HEK293 (cell line): Measurements from ENCODE around the gene ACSS1.

Source experiments
- CTCF ChIA-PET: fragments of 350-600 bp; formaldehyde crosslinking; extraction: SDS; loops from one replicate; lab custom pipeline; 2021; ENCODE audit warnings: antibody characterized with exemption; lab: Yijun Ruan, JAX
- POLR2A ChIA-PET: fragments of 300-600 bp; formaldehyde crosslinking; extraction: SDS; loops from one replicate; lab custom pipeline; 2020; ENCODE audit warnings: antibody characterized with exemption, inconsistent platforms; lab: Yijun Ruan, JAX
- H3K27ac ChIP-seq: fragments of 200-500 bp; sonication (Bioruptor generic); 2 replicates; pipeline ENCODE4 v1.5.1; 2014; ENCODE audit warnings: low read depth, low read length, control low read depth, inconsistent platforms; ENCODE audit errors: extremely low read depth
- H3K36me3 ChIP-seq, 2 experiments: fragments of 200-500 bp in 1 of 2; sonication (Bioruptor generic) in 1 of 2; 1 replicate in 1 of 2; 2 replicates in 1 of 2; pipeline ENCODE4 v1.5.1; 2014 to 2017; ENCODE audit warnings: inconsistent platforms in 2 of 2, low read length in 2 of 2; ENCODE audit not compliant: control insufficient read depth in 2 of 2, insufficient read depth in 1 of 2
- H3K4me1 ChIP-seq: fragments of 200-500 bp; sonication (Bioruptor generic); 2 replicates; pipeline ENCODE4 v1.5.1; 2014; ENCODE audit warnings: mild to moderate bottlenecking, low read length, inconsistent platforms; ENCODE audit not compliant: control insufficient read depth, insufficient read depth
- H3K4me3 ChIP-seq: 2 replicates; pipeline ENCODE4 v1.5.1; 2011; ENCODE audit warnings: low read depth, mild to moderate bottlenecking, control low read depth, low read length, moderate library complexity
- H3K9me3 ChIP-seq: fragments of 200-500 bp; sonication (Bioruptor generic); 2 replicates; pipeline ENCODE4 v1.5.1; 2014; ENCODE audit warnings: low read depth, low read length, inconsistent platforms; ENCODE audit not compliant: control insufficient read depth, insufficient read depth
- INSM2 ChIP-seq: fragments of 450-650 bp; formaldehyde crosslinking; IDR thresholded peaks from 2 replicates; pipeline ENCODE4 v1.5.1; 2016; ENCODE audit warnings: missing biosample characterization, missing genetic modification characterization
- SALL2 ChIP-seq: fragments of 450-650 bp; formaldehyde crosslinking; IDR thresholded peaks from 2 replicates; pipeline ENCODE4 v1.5.0; 2017; ENCODE audit warnings: missing biosample characterization, mild to moderate bottlenecking, missing genetic modification characterization, borderline replicate concordance
- YY2 ChIP-seq: fragments of 450-650 bp; formaldehyde crosslinking; IDR thresholded peaks from 2 replicates; pipeline ENCODE4 v1.5.1; 2016; ENCODE audit warnings: missing biosample characterization, missing genetic modification characterization
- ZBTB48 ChIP-seq: fragments of 450-650 bp; formaldehyde crosslinking; IDR thresholded peaks from 2 replicates; pipeline ENCODE4 v1.5.1; 2016; ENCODE audit warnings: missing biosample characterization, missing genetic modification characterization
- ZFHX2 ChIP-seq: fragments of 450-650 bp; formaldehyde crosslinking; conservative IDR thresholded peaks from 2 replicates; pipeline ENCODE4 v1.5.1; 2016; ENCODE audit warnings: missing biosample characterization, missing genetic modification characterization
- ZFP3 ChIP-seq: fragments of 450-650 bp; formaldehyde crosslinking; IDR thresholded peaks from 2 replicates; pipeline ENCODE4 v1.5.1; 2016; ENCODE audit warnings: low read depth, missing biosample characterization, missing genetic modification characterization
- ZNF138 ChIP-seq: fragments of 450-650 bp; formaldehyde crosslinking; IDR thresholded peaks from 2 replicates; pipeline ENCODE4 v1.5.1; 2016; ENCODE audit warnings: missing biosample characterization, missing genetic modification characterization, borderline replicate concordance
- ZNF280C ChIP-seq: fragments of 450-650 bp; formaldehyde crosslinking; IDR thresholded peaks from 2 replicates; pipeline ENCODE4 v1.5.1; 2016; ENCODE audit warnings: missing biosample characterization, missing genetic modification characterization
- ZNF335 ChIP-seq: fragments of 450-650 bp; formaldehyde crosslinking; conservative IDR thresholded peaks from 2 replicates; pipeline ENCODE4 v1.5.1; 2016; ENCODE audit warnings: missing biosample characterization, missing genetic modification characterization
- ZNF341 ChIP-seq: fragments of 450-650 bp; formaldehyde crosslinking; IDR thresholded peaks from 2 replicates; pipeline ENCODE4; 2016; ENCODE audit warnings: low read depth, missing biosample characterization, missing genetic modification characterization
- ZNF366 ChIP-seq: fragments of 450-650 bp; formaldehyde crosslinking; conservative IDR thresholded peaks from 2 replicates; pipeline ENCODE4 v1.5.1; 2016; ENCODE audit warnings: missing biosample characterization, missing genetic modification characterization
- ZNF391 ChIP-seq: fragments of 450-650 bp; formaldehyde crosslinking; IDR thresholded peaks from 2 replicates; pipeline ENCODE4 v1.5.1; 2016; ENCODE audit warnings: low read depth, missing biosample characterization, missing genetic modification characterization, borderline replicate concordance
- ZNF473 ChIP-seq: fragments of 450-650 bp; formaldehyde crosslinking; IDR thresholded peaks from 2 replicates; pipeline ENCODE4 v1.5.1; 2017; ENCODE audit warnings: missing biosample characterization, missing genetic modification characterization
- ZNF544 ChIP-seq: fragments of 450-650 bp; formaldehyde crosslinking; IDR thresholded peaks from 2 replicates; pipeline ENCODE4 v1.5.0; 2017; ENCODE audit warnings: missing biosample characterization, missing genetic modification characterization
- ZNF791 ChIP-seq: fragments of 450-650 bp; formaldehyde crosslinking; IDR thresholded peaks from 2 replicates; pipeline ENCODE4 v1.5.1; 2016; ENCODE audit warnings: missing biosample characterization, missing genetic modification characterization
- TF ChIP-seq, protein P1 (sequence below): fragments of 450-650 bp; formaldehyde crosslinking; IDR thresholded peaks from 2 replicates; pipeline ENCODE4 v1.5.1; 2016; ENCODE audit warnings: missing biosample characterization, missing genetic modification characterization, low read depth
- TF ChIP-seq, protein P2 (sequence below): fragments of 450-650 bp; formaldehyde crosslinking; IDR thresholded peaks from 2 replicates; pipeline ENCODE4 v1.5.1; 2016; ENCODE audit warnings: missing biosample characterization, missing genetic modification characterization, borderline replicate concordance
- TF ChIP-seq, protein P3 (sequence below): fragments of 450-650 bp; formaldehyde crosslinking; IDR thresholded peaks from 2 replicates; pipeline ENCODE4 v1.5.1; 2016; ENCODE audit warnings: missing biosample characterization, missing genetic modification characterization

The ACSS1 gene

GRCh38 chr20:25083141-25083772 is 25.3 kb upstream of the ACSS1 start (continued):
- TF ChIP-seq, protein P1, sequence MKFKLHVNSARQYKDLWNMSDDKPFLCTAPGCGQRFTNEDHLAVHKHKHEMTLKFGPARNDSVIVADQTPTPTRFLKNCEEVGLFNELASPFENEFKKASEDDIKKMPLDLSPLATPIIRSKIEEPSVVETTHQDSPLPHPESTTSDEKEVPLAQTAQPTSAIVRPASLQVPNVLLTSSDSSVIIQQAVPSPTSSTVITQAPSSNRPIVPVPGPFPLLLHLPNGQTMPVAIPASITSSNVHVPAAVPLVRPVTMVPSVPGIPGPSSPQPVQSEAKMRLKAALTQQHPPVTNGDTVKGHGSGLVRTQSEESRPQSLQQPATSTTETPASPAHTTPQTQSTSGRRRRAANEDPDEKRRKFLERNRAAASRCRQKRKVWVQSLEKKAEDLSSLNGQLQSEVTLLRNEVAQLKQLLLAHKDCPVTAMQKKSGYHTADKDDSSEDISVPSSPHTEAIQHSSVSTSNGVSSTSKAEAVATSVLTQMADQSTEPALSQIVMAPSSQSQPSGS: no peak
- no peak for TF ChIP-seq ZNF138 (tag by site-specific recombination)

DNA sequence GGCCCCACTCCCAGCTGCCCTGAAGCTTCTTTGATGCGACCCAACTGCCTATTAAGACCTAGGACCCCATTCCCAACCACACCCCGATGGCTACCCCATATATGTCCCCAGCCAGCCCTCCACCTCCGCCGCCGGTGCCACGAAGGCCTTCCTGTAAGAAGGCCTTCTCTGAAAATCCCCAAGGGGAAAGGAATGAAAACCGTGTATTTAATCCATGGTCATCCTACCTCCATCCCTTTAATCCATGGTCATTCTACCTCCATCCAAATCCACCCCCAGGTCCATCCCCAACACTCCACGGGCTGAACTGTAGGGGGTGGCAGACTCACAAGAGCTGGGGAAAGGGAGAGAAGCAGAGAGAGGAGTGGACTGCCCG is 24.5 kb upstream of the ACSS1 start:
- no peaks in the 10 kb centered on the region for H3K4me1 ChIP-seq
- H3K4me3 ChIP-seq: no peak overlapping the region
- no peak for TF ChIP-seq ZNF473 (tag by site-specific recombination)
- TF ChIP-seq SALL2 (tag by site-specific recombination): no peak
- TF ChIP-seq, protein P2, sequence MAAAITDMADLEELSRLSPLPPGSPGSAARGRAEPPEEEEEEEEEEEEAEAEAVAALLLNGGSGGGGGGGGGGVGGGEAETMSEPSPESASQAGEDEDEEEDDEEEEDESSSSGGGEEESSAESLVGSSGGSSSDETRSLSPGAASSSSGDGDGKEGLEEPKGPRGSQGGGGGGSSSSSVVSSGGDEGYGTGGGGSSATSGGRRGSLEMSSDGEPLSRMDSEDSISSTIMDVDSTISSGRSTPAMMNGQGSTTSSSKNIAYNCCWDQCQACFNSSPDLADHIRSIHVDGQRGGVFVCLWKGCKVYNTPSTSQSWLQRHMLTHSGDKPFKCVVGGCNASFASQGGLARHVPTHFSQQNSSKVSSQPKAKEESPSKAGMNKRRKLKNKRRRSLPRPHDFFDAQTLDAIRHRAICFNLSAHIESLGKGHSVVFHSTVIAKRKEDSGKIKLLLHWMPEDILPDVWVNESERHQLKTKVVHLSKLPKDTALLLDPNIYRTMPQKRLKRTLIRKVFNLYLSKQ (tag by site-specific recombination): no peak
- TF ChIP-seq ZNF544 (tag by site-specific recombination): no peak
- TF ChIP-seq INSM2 (tag by site-specific recombination): no peak
- no peak overlapping the region for H3K27ac ChIP-seq
- H3K36me3 ChIP-seq: no peaks in the 10 kb centered on the region
- H3K9me3 ChIP-seq: no peaks in the 10 kb centered on the region
- ChIA-PET CTCF (no interaction called here), POLR2A (no interaction called here)

DNA sequence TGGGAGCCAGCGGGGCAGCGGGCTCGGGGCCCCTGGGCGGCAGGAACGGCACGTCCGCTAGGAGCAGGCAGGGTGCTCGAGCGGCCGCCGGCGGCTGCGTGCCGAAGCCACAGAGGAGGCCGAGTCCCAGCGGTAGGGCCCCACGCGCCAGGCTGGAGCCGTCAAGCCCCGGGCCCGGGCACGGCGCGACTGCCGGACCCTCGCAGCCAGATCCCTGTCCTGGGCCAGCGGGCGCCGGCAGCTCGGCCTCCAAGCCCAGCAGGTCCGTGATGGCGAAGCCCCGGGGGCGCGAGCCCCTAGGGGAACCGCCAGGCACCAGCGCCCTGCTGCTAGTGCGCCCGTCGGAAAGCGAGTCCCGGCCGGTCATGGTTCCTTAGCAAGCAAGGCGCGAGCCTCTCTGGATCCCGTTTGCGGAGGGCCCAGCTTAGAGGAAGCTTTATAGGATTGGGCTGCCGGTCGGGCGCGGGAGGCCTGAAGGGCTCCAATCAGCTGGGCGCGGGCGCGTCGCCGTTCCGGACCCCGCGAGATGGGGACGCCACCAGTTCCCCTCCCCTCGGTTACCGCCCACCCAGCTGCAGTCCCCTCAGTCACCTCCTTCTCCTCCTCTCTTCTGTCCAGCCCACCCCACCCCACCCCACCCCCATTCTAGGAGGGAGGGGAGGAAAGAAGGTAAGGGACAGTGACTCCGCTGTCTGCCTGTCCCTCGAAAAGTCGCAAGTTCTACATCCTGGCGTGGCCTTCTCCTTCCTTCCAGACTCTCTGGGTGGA is 24.0 kb upstream of the ACSS1 start, which contains the start of gene VSX1:
Gene VSX1, minus strand, starts transcription at position 412 of the 768 bp plus-strand sequence. Its CDS starts 45 bp downstream, at position 367.
- Histone ChIP-seq H3K9me3 (no peaks in the 10 kb centered on the region), H3K4me3 (no peak within 1 kb of the TSS), H3K27ac (no peak within 1 kb of the TSS), H3K36me3 (no peaks in the 10 kb centered on the region), H3K4me1 (peaks cover 3% of the 10 kb centered on the region; the same call in 1 of the 2 replicates)
- ChIA-PET POLR2A (no interaction called here), CTCF (no interaction called here)
- TF ChIP-seq ZNF280C (no peak), ZNF341 (tag by site-specific recombination) (no peak), ZFP3 (tag by site-specific recombination) (no peak), YY2 (tag by site-specific recombination) (no peak), ZBTB48 (tag by site-specific recombination) (no peak), ZNF366 (tag by site-specific recombination) (no peak), ZNF791 (no peak), ZNF335 (tag by site-specific recombination) (no peak), ZNF391 (tag by site-specific recombination) (no peak), ZFHX2 (no peak), SALL2 (tag by site-specific recombination) (no peak)
- TF ChIP-seq, protein P3, sequence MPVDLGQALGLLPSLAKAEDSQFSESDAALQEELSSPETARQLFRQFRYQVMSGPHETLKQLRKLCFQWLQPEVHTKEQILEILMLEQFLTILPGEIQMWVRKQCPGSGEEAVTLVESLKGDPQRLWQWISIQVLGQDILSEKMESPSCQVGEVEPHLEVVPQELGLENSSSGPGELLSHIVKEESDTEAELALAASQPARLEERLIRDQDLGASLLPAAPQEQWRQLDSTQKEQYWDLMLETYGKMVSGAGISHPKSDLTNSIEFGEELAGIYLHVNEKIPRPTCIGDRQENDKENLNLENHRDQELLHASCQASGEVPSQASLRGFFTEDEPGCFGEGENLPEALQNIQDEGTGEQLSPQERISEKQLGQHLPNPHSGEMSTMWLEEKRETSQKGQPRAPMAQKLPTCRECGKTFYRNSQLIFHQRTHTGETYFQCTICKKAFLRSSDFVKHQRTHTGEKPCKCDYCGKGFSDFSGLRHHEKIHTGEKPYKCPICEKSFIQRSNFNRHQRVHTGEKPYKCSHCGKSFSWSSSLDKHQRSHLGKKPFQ (tag by site-specific recombination): no peak
